Stomach smooth muscle (tissue), 2 donors: ENCODE data around the gene RAMP3.

Experiments
- H3K27ac ChIP-seq: one replicate; pipeline ENCODE4 v1.7.0; 2013; ENCODE audit warnings: mild to moderate bottlenecking, low read length, inconsistent platforms
- H3K27me3 ChIP-seq, 2 donors: one replicate each; pipeline ENCODE4 v1.7.0; 2013; ENCODE audit warnings: low read length in 2 of 2; ENCODE audit not compliant: insufficient read depth in 2 of 2, control insufficient read depth in 1 of 2
- H3K36me3 ChIP-seq, 2 donors: one replicate each; pipeline ENCODE4 v1.7.0; 2013; ENCODE audit warnings: low read length in 2 of 2; ENCODE audit not compliant: control insufficient read depth in 2 of 2, insufficient read depth in 2 of 2
- H3K4me1 ChIP-seq: one replicate; pipeline ENCODE4 v1.7.0; 2013; ENCODE audit warnings: low read length; ENCODE audit not compliant: control insufficient read depth, insufficient read depth
- H3K4me3 ChIP-seq, 2 donors: one replicate each; pipeline ENCODE4 v1.7.0; 2013; ENCODE audit warnings: low read length in 2 of 2
- H3K9ac ChIP-seq, 2 donors: one replicate each; pipeline ENCODE4 v1.7.0; 2013; ENCODE audit warnings: low read length in 2 of 2, mild to moderate bottlenecking in 1 of 2
- H3K9me3 ChIP-seq, 2 donors: one replicate each; pipeline ENCODE4 v1.7.0; 2013; ENCODE audit warnings: low read length in 2 of 2; ENCODE audit not compliant: control insufficient read depth in 2 of 2
- donor health status: healthy.
- donor health status: Pancreatic carcinoma.

The RAMP3 gene

GRCh38 chr7:45179666-45180065 lies 22.1 kb downstream of the RAMP3 start:
- H3K27ac ChIP-seq: no peak overlapping the region

DNA sequence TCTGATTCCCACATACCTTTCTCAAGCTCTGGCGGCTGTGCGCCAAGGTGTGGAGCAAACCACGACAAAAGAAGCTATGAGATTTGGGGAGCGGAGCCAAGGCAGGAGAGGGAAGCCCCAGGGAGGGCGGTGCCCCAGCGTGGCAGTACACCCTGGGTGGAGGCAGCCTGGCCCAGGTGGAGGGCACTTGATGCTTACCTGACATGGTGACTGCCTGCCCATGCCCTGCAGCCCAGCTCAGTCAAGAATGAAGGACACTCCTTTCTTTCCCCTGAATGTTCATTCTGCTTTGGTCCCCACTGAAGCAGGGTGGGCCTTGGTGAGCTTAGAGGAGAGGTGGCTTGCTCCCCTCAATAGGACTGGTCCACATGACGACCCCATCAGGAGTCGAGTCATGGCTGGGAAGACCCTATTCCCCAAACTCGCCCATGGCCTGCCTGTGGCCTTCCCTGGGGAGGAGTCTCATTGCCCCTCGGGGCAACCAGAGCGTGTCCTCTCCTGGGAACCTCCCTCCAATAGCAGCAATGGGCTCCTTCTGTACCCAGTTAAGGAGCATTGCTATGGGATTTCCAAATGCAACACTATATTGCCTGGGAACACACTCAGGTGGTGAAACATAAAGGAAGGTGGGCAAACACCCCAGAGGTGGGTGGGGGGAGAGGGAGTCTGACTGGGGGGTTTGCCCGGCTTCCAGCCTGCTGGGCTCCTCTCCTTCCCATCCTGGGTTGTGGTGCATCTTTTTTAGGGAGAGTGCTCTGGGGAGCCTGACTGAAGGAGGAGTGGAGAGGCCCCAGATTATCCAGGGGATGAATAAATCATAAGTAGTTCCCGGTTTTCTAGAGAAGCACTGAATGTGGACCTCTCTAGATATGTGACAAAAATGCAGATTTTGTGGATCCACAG lies 22.7 kb downstream of the RAMP3 start:
- no peak overlapping the region for H3K9ac ChIP-seq
- H3K9me3 ChIP-seq: no peaks in the 10 kb centered on the region
- H3K27me3 ChIP-seq: peaks cover 0 to 2% of the 10 kb centered on the region in 2 donors
- H3K36me3 ChIP-seq: no peaks in the 10 kb centered on the region
- H3K4me1 ChIP-seq: peaks cover 2% of the 10 kb centered on the region
- H3K27ac ChIP-seq: no peak overlapping the region
- H3K4me3 ChIP-seq: no peak overlapping the region

More at GRCh38 chr7:45179666-45180065, 22.1 kb downstream of the RAMP3 start:
- Histone ChIP-seq H3K4me3 (no peak overlapping the region), H3K9ac (no peak overlapping the region), H3K36me3 (no peaks in the 10 kb centered on the region), H3K9me3 (no peaks in the 10 kb centered on the region), H3K4me1 (peaks cover 2% of the 10 kb centered on the region), H3K27me3 (peaks cover 0 to 2% of the 10 kb centered on the region in 2 donors)

GRCh38 chr7:45181286-45181960 lies 23.8 kb downstream of the RAMP3 start:
- Histone ChIP-seq H3K9ac (no peak overlapping the region), H3K4me1 (peaks cover 2% of the 10 kb centered on the region), H3K4me3 (no peak overlapping the region), H3K27me3 (no peaks in the 10 kb centered on the region), H3K36me3 (no peaks in the 10 kb centered on the region), H3K9me3 (no peaks in the 10 kb centered on the region), H3K27ac (no peak overlapping the region)

- Histone ChIP-seq H3K4me3 (no peak overlapping the region), H3K9me3 (no peaks in the 10 kb centered on the region), H3K9ac (no peak overlapping the region), H3K4me1 (no peaks in the 10 kb centered on the region), H3K36me3 (no peaks in the 10 kb centered on the region), H3K27me3 (no peaks in the 10 kb centered on the region), H3K27ac (no peak overlapping the region)
These were observed 24.6 kb downstream of the RAMP3 start for GRCh38 chr7:45181991-45182855.

- H3K4me3 ChIP-seq: no peak overlapping the region
- H3K4me1 ChIP-seq: no peaks in the 10 kb centered on the region
- H3K27me3 ChIP-seq: no peaks in the 10 kb centered on the region
- no peak overlapping the region for H3K9ac ChIP-seq
- no peaks in the 10 kb centered on the region for H3K9me3 ChIP-seq
- no peak overlapping the region for H3K27ac ChIP-seq
- H3K36me3 ChIP-seq: no peaks in the 10 kb centered on the region
These were observed 25.5 kb downstream of the RAMP3 start for GRCh38 chr7:45182856-45183710.

- no peak overlapping the region for H3K27ac ChIP-seq
- H3K36me3 ChIP-seq: no peaks in the 10 kb centered on the region
- H3K4me3 ChIP-seq: no peak overlapping the region
- H3K9me3 ChIP-seq: no peaks in the 10 kb centered on the region
- H3K4me1 ChIP-seq: no peaks in the 10 kb centered on the region
- H3K27me3 ChIP-seq: no peaks in the 10 kb centered on the region
- no peak overlapping the region for H3K9ac ChIP-seq
These were observed 26.2 kb downstream of the RAMP3 start for GRCh38 chr7:45183711-45184210.

DNA sequence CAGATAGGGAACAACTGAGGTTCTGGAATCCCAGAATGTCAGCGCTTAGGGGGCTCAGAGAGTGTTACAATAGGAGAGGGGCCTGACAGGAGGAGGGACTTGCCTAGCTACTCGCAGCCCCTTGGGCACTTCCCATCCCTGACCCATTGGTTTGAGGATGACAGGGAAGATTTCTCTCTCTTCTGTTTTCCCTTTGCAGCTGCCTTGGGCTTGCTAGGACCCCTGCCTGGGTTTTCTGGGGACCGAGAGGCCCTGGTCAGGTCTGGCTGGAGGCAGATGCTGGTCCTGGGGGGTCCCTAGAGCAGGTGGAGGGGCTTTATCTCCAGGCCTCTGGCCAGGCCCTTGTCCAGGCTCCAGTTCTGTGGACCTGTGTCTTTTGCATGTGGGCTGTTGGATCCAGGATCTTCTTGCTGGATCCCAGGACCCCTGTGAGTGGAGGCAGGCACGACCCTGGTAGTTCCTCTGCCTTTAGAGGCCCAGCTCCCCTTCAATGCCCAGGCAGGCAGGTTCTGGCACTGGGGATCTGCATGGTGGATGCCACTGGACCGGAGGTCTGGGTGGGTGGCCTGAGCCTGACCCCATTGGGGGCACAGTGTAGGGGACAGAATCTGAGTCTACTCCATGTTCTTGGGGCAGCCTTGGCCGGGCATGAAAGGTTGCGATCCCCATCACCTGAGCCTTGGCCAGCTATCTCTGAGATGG lies 26.9 kb downstream of the RAMP3 start:
- no peaks in the 10 kb centered on the region for H3K4me1 ChIP-seq
- no peak overlapping the region for H3K9ac ChIP-seq
- H3K4me3 ChIP-seq: no peak overlapping the region
- H3K27me3 ChIP-seq: no peaks in the 10 kb centered on the region
- H3K9me3 ChIP-seq: no peaks in the 10 kb centered on the region
- no peak overlapping the region for H3K27ac ChIP-seq
- H3K36me3 ChIP-seq: no peaks in the 10 kb centered on the region

DNA sequence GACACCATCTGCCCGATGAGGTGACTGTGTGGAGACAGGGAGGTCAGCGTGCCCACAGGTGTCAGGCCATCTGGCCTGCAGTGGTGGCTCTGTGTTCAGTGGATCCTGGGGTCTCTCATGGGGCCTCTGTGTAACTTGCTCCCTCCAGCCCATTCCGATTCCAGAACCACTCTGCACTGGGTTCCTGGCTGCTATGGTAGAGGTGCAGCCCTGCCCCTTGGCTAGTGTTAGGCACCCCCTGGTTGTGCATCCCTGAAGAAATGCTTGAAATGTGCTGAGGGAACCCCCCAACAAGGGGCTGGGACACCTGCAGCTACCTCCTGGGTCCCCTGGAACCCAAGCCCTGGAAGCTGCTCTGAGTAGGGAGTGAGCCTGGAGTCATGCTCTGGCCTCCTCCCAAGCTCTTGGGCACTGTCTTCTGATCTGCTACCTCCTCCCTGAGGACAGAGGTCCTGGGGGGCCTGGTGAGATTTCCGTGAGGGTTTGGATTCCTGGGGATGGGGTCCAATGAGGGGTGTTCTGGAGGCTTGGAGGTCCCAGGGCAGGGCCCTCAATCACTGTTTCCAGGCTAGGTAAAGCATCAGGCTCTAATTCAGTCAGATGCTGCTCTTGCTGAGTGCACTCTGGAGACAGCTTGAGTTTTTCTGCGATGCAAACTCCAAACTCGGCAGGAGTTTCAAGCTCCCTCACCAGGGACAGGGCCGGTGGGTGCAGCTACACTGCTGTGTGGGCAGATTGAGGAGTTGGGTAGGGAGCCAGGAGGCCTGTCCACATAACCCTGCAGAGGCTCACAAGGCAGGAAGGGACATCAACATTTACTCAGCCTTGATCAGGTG lies 27.7 kb downstream of the RAMP3 start:
- H3K36me3 ChIP-seq: no peaks in the 10 kb centered on the region
- no peaks in the 10 kb centered on the region for H3K27me3 ChIP-seq
- H3K9me3 ChIP-seq: no peaks in the 10 kb centered on the region
- no peak overlapping the region for H3K27ac ChIP-seq
- no peak overlapping the region for H3K4me3 ChIP-seq
- no peaks in the 10 kb centered on the region for H3K4me1 ChIP-seq
- H3K9ac ChIP-seq: no peak overlapping the region

DNA sequence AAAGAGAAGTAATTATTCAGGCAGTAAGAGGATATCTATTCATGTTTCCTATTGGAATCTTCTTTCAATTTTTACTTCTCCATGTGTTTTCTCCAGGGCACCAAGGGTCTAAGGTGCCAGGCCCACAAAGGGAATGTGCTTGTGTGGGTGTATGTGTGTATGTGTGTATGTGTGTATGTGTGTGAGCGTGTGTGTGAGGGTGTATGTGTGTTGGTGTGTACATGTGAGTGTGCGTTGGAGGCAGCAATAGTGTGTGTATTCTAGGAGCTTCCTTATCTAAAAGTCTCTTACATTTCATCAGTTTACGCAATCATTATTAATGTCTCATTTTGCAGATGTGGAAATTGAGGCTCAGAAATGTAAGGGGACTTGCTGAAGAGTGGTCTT lies 28.3 kb downstream of the RAMP3 start:
- Histone ChIP-seq H3K4me1 (no peaks in the 10 kb centered on the region), H3K27ac (no peak overlapping the region), H3K27me3 (no peaks in the 10 kb centered on the region), H3K9ac (no peak overlapping the region), H3K9me3 (no peaks in the 10 kb centered on the region), H3K36me3 (no peaks in the 10 kb centered on the region), H3K4me3 (no peak overlapping the region)
